Body of pancreas (tissue), 4 donors: ENCODE data around the gene AKR1C2. TPM values are rescaled to one million over a fixed set of nuclear protein-coding genes. Genes with fewer than 3 reads are reported as not detected.
"Not testable (repeated sequence)": the region's sequence is repeated elsewhere in the genome, so short reads cannot be mapped to it uniquely, and the experiment has no call there.

ENCODE experiments used
- ATAC-seq: fragments of 150-250 bp; one replicate; pipeline ENCODE4 v1.9.1; 2016
- DNase-seq, 4 donors: peaks; one replicate each; pipeline ENCODE4 v3.0.0-alpha.2; 2019
- H3K27ac ChIP-seq, 4 donors: fragments of 200-600 bp; sonication (generic); 1 replicate in 3 of 4; 2 replicates in 1 of 4; pipeline versions ENCODE4 v1.5.1 to v1.6.1; 2016 to 2019; ENCODE audit warnings: mild to moderate bottlenecking in 1 of 4, mixed read lengths in 1 of 4, moderate library complexity in 1 of 4
- H3K27me3 ChIP-seq, 2 donors: fragments of 200-600 bp; sonication (generic); one replicate each; pipeline ENCODE4 v1.6.0; 2016; ENCODE audit warnings: mild to moderate bottlenecking in 1 of 2
- H3K36me3 ChIP-seq, 2 donors: fragments of 200-600 bp; sonication (generic); replicated peaks in 1 of 2; 2 replicates each; pipeline ENCODE4 v1.5.1; 2016; ENCODE audit warnings: low read depth in 2 of 2; ENCODE audit not compliant: insufficient read depth in 1 of 2
- H3K4me1 ChIP-seq: fragments of 200-600 bp; sonication (generic); one replicate; pipeline ENCODE4 v1.6.0; 2016
- H3K4me3 ChIP-seq, 2 donors: fragments of 200-600 bp; sonication (generic); 1 replicate in 1 of 2; 2 replicates in 1 of 2; pipeline ENCODE4 v1.5.1; 2016 to 2019
- H3K9me3 ChIP-seq, 3 donors: fragments of 200-600 bp; sonication (generic); 1 replicate in 2 of 3; 2 replicates in 1 of 3; pipeline ENCODE4 v1.5.1; 2016
- POLR2A ChIP-seq, 3 donors: fragments of 450-650 bp; IDR thresholded peaks; one replicate each; pipeline ENCODE4 v1.6.1; 2016; ENCODE audit warnings: antibody characterized with exemption in 3 of 3, mild to moderate bottlenecking in 2 of 3
- WGBS, 2 donors: methylation state at CpG; one replicate each; pipeline ENCODE4 v1.1.5; 2017; 5-methylcytosine and 5-hydroxymethylcytosine counted together
- intact Hi-C: fragments of 100-400 bp; cut with DNase I; formaldehyde crosslinking; loops from one replicate; pipeline ENCODE4 v1.15.1; 2023
- total RNA-seq, 2 donors: library from RNA; depleted of rRNA; stranded (reverse); fragments of >200 nt; gene quantifications; one replicate each; pipeline ENCODE4 v1.1.0, GENCODE V29; 2016

The AKR1C2 gene
- total RNA-seq, 2 donors from 2014 or later, result 3.1 to 5.6 TPM

GRCh38 chr10:4969289-4969688, 34.4 kb downstream of the AKR1C2 start:
- H3K4me3 ChIP-seq, H3K27me3 ChIP-seq, intact Hi-C loops, H3K36me3 ChIP-seq, DNase-seq, ATAC-seq, H3K4me1 ChIP-seq, H3K27ac ChIP-seq, H3K9me3 ChIP-seq: not testable (repeated sequence)
- WGBS, 2 donors, result 89 to 93% methylated on average over 3 of the region's 3 CpGs

DNA sequence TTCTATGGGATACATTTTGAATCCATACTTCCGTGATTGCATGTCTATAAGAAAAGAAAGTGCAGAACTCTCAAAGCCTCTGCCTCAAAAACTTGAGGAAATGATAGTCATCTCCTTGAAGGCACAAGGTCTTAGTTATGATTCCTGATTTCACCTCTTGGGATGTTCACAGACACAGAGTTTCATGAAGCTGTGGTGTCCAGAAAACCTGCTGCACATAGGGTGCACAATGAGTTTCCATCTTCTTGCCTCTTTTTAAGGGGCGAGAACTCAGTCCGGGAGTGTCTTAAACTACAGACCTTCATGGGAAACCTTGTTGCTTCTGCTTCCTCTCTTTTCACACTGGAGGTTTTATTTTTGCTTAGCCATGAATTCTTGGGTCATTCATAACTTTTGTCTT, 36.5 kb downstream of the AKR1C2 start:
- intact Hi-C loops, H3K4me3 ChIP-seq, H3K27ac ChIP-seq, H3K36me3 ChIP-seq, ATAC-seq, H3K4me1 ChIP-seq, DNase-seq, H3K9me3 ChIP-seq, H3K27me3 ChIP-seq: not testable (repeated sequence)
- 84 to 91% methylated on average over 3 of the region's 3 CpGs for WGBS, 2 donors

GRCh38 chr10:4965763-4966162, 37.9 kb downstream of the AKR1C2 start:
- H3K4me1 ChIP-seq, H3K27ac ChIP-seq, H3K36me3 ChIP-seq, H3K9me3 ChIP-seq, H3K4me3 ChIP-seq, H3K27me3 ChIP-seq, ATAC-seq, intact Hi-C loops, DNase-seq: not testable (repeated sequence)
- 97 to 98% methylated on average over 4 of the region's 4 CpGs for WGBS, 2 donors

DNA sequence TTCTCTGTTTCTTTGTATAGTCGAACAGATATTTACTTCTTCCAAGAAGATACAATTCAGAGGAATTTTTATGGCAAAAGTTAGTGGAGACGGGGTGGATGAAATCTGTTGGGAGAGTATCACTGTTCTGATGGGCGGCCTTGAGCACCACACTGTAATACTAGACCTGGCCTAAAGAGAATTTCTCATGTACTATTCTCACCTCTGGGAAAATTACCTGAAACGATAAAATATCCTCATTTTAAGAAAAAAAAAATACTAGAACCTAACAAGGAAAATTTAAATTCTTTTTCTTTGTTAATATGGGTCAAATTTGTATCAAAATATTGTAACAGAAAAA, 39.9 kb downstream of the AKR1C2 start:
- ATAC-seq, result peak; percentile 38
- H3K4me3 ChIP-seq, H3K36me3 ChIP-seq, H3K9me3 ChIP-seq, H3K27ac ChIP-seq, H3K27me3 ChIP-seq, intact Hi-C loops, DNase-seq, H3K4me1 ChIP-seq: not testable (repeated sequence)
- WGBS, 2 donors, result 37 to 53% methylated on average over 4 of the region's 4 CpGs

GRCh38 chr10:4962876-4963814, 40.5 kb downstream of the AKR1C2 start, which contains the start of gene AKR1C1:
Gene AKR1C1 (plus strand): TSS chr10:4963415. CDS start chr10:4963445, 30 bp downstream.
- TF ChIP-seq POLR2A (IDR thresholded peaks at IDR 0.05), result peak in 2 of 3 donors; percentile 65 to 70
- intact Hi-C loops, H3K36me3 ChIP-seq, H3K4me1 ChIP-seq, H3K9me3 ChIP-seq, H3K4me3 ChIP-seq, H3K27ac ChIP-seq, H3K27me3 ChIP-seq: not testable (repeated sequence)
- peak in 3 of 4 donors; percentile 31 for DNase-seq
- peak; percentile 97 for ATAC-seq
- WGBS, 2 donors, result 32 to 40% methylated on average over 6 of the region's 7 CpGs

DNA sequence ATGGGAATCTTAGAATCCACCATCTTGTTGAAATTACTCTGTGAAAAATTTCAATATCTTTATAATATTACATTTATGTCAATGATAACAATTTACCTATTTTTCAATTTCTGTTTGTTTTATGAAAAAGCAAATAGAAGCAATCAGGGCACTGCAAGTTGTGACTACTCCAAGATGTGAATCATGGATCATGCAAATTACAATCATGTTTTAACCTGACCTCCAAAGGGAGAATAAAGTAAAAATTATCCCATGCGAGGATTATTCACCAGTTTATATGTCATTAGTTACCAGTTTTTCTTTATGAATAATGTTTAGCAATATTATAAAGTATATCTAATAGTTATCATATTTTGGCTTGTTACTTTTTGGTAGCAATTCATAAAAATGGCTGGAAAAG, 41.3 kb downstream of the AKR1C2 start:
- WGBS, 2 donors, result 42 to 45% methylated on average over 1 of the region's 1 CpG
- ATAC-seq, H3K27ac ChIP-seq, H3K27me3 ChIP-seq, H3K36me3 ChIP-seq, DNase-seq, H3K9me3 ChIP-seq, H3K4me3 ChIP-seq, intact Hi-C loops, H3K4me1 ChIP-seq: not testable (repeated sequence)

DNA sequence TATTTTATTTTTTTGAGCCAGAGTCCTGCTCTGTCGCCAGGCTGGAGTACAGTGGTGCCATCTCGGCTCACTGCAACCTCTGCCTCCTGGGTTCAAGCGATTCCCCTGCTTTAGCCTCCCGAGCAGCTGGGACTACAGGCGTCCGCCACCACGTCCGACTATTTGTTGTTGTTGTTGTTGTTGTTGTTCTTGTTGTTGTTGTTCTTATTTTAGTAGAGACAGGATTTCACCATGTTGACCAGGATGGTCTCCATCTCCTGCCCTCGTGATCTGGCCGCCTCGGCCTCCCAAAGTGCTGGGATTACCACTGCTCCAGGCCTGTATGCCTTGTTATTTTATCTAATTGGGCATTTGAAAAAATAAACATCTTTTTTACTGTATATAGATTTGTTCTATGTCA, 42.1 kb downstream of the AKR1C2 start:
- H3K9me3 ChIP-seq, ATAC-seq, H3K27ac ChIP-seq, H3K4me1 ChIP-seq, H3K36me3 ChIP-seq, H3K27me3 ChIP-seq, DNase-seq, H3K4me3 ChIP-seq, intact Hi-C loops: not testable (repeated sequence)
- WGBS, 2 donors, result 86 to 96% methylated on average over 11 of the region's 11 CpGs

DNA sequence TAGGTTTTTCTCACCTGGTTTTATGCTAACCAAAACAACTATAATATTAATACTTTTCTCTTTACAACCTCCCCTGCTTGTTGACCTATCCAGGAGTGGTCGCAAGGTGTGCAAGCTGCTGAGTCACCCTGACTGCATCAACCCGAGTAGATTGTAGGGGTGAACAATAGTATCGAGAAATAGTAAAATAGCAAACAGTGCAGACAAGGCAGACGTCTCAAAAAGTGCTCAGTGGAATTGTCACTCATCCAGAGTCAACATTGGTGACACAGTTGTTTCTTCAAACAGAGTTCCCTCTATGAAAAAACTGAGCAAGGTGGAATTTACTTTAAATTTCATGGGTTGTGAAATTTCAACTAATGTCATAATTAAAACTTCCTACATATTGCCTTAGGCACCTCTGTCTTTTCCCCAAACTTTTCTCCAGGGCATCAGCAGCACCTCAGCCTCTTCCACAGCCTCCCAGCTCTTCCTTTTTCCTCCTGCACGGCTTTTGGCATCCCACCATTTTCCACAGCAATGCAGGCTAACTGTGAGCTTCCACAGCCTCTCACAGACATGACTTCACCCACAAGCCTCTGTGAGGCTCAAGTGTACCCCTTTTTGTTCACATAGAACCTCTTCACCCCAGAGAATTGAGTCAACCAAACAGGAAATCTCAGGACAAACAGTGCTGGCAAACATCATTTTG, 46.6 kb downstream of the AKR1C2 start:
- H3K4me1 ChIP-seq, intact Hi-C loops, H3K27me3 ChIP-seq, H3K27ac ChIP-seq, H3K4me3 ChIP-seq, H3K9me3 ChIP-seq, H3K36me3 ChIP-seq: not testable (repeated sequence)
- 36 to 45% methylated on average over 5 of the region's 5 CpGs for WGBS, 2 donors
- ATAC-seq (peak; percentile 82), DNase-seq (peak in 3 of 4 donors; percentile 22 to 37 (median 31))

DNA sequence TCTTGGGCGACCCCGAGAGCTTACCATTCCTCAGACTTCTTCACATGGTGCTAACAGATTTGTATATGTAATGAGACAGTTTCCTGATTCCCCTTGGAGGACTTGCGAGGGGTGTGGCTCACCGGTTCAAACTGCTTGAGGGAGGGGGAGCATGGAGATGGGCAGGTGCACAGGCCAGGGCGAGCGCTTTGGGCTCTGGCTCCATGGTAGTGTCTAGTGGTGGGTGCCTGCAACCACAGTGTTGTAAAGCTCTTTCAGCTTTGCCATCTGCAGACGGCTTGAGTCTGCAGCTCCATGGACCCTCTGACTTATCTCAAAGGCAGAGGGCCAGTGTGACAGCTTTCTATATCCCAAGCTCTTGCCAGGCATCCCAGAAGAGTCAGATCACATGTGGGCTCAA, 47.6 kb downstream of the AKR1C2 start:
- ATAC-seq, intact Hi-C loops: not testable (repeated sequence)

More for the DNA sequence above, 47.6 kb downstream of the AKR1C2 start:
- WGBS, 2 donors, result 82 to 91% methylated on average over 5 to 6 of the region's 7 CpGs
- DNase-seq, H3K36me3 ChIP-seq, H3K4me1 ChIP-seq, H3K27me3 ChIP-seq, H3K4me3 ChIP-seq, H3K27ac ChIP-seq, H3K9me3 ChIP-seq: not testable (repeated sequence)
